CD4-positive, alpha-beta T cell treated with Interleukin-12 subunit alpha and Interleukin-12 subunit beta, for 1 hour (primary cell): ENCODE data around the gene PTPRR.

Experiments
- DNase-seq: peaks from one replicate; pipeline ENCODE4 v3.0.0-alpha.2; 2020

Gene PTPRR

GRCh38 chr12:70787612-70788011 lies 132.9 kb downstream of the PTPRR start:
- no peak for DNase-seq

DNA sequence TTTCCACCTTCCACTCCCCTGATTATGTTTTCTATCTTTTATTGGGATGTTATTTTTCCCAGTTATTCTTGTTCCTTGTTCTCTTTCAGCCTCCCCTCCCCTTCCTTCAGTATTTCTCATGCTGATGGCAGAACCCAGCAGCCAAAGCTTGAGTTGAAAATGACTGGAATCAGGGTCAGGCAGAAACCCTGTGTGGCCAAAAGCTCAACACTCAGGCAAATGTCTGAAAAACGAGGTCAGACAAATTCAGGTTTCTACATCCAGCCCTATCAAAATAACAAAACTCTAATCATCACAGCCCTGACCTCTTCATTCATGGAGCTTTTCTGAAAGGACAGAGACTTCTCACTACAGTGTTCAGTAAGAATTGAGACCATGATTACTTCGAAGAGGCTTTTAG lies 134.6 kb downstream of the PTPRR start:
- DNase-seq, result no peak

- DNase-seq, result no peak
These were observed 136.4 kb downstream of the PTPRR start for GRCh38 chr12:70784042-70784668.

GRCh38 chr12:70783455-70783854 lies 137.1 kb downstream of the PTPRR start:
- no peak for DNase-seq

DNA sequence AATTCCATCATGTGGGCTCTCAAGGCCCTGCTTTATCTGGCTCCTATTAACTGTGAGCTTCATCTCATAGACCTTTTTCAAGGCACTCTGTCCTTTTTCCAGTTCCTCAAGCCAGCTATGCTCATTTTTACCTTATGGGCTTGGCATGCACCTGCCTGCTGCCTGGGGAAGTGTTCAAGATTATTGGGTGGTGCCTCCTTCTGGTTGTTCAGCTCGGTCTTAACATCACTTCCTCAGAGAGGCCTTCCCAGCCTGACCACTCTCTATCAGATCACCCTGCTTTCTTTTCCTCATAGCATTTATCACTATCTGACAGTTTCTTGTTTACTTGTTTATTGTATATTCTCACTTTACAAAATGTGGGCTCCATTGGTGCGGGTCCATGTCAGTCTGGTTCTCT lies 141.3 kb downstream of the PTPRR start:
- DNase-seq, result no peak

DNA sequence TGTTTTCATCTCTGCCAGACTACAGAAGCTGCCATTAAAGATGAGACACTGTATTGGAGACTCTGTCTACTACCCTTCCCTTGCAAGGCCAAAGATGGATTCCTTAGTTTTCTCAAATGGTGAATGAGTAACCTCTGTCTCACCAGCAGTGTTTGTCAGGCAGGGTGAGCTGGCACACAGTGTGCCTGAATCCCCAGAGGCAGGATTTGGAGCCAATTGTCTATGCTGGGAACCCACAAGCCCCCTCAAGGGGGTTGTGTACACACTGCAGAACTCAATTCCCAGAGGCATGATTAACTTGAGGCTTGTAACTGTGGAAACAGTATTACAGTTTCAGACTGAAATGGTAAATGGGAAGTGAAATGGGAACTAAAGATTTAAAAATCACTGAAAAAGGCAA lies 146.5 kb downstream of the PTPRR start:
- DNase-seq, result no peak

DNA sequence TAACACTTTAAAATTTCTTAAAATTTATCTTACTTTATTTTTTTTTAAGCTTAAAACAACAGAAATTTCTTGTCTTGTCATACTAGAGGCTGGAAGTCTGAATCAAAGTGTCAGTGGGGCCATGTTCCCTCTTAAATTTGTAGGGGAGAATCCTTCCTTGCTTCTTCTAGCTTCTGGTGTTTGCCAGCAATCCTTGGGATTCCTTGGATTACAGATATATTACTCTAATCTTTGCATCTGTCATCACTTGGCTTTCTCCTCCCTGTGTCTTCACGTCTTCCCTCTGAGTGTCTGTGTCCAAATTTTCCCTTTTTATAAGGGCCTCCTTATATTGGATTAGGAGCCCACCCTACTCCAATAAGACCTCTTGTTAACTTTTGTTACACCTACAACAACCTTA lies 147.7 kb downstream of the PTPRR start:
- DNase-seq, result no peak

- no peak for DNase-seq
These were observed 149.0 kb downstream of the PTPRR start for GRCh38 chr12:70771581-70771980.

DNA sequence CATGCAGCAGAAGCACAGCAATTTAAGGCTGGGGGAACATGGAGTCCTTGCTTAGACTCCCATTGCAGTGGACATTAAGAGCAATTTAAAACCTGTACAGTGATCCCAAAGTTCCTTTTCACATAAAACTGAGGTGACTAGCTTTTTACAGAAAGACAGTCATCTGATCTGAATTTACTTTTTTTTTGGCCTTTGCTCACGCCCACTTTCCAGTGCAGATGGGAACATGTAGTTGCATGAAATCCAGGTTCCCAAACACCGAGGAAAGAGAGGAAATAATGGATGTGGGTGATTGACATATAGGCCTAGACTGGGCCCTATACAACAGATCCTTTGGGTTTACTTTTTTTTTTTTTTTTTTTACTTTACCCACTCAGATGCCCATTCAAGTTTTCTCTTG lies 156.9 kb downstream of the PTPRR start:
- no peak for DNase-seq

GRCh38 chr12:70762000-70762399 lies 158.5 kb downstream of the PTPRR start:
- no peak for DNase-seq

DNA sequence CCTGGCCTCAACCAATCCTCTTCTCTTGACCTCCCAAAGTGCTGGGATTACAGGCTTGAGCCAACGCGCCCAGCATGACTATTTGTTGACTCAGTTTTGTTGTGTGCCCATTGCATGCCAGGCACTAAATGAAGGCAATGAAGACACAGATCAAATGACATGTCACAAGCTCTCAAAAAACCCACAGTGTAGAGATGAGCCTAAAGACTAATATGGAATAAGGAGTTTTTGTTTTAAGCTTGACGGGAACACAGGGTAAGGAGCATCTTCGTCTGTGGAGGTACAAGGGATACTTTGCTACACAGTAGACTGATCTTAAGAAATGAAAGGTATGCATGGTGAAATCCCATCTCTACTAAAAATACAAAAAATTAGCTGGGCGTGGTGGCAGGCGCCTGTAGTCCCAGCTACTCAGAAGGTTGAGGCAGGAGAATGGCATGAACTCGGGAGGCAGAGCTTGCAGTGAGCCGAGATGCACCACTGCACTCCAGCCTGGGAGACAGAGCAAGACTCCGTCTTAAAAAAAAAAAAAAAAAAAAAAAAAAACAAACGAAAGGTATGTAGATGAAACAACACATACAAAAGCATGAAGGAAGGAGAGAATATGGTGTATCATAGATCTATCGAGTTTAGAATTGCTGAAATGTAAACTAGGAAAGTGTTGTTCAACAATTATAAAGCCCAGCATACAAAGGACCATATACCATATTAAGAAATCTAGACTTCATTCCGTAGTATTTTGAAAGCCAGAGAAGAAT lies 161.2 kb downstream of the PTPRR start:
- no peak for DNase-seq

DNA sequence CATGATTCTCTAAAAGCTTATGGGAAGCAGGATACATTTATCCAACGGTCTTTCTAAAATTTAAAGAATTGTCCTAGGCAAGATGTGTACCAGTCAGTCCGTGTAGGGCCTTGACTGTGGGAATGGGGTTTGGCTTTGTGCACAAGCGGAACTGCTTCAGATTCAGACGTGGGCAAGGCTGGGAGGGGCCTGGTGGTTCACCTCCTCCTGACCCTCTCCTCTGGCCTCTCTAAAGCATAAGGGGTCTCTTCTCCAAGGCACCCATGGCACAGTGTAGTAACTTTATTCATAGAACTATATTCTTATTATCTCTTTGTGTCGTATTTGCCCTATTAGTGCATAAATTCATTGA lies 162.1 kb downstream of the PTPRR start:
- no peak for DNase-seq

- DNase-seq, result no peak
These were observed 162.6 kb downstream of the PTPRR start for GRCh38 chr12:70757830-70758493.

DNA sequence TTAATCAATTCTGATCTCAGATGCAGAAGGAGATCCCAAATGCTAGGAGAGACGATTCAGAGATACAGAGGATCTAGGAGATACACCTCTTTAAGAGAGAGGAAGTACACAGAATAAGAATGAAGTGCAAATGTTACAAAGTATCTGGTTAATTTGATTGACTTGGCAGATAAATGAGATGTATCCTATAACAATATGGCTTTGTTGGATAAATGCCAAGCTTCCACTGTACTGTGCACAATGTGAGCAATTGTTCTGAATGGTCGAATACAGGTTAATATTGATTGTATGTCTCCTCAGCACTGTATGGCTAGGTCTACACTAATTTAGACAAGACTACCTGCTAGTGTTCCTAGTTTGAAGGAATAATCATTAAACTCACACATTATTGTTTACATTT lies 163.7 kb downstream of the PTPRR start:
- no peak for DNase-seq

- DNase-seq, result no peak
These were observed 164.4 kb downstream of the PTPRR start for GRCh38 chr12:70756118-70756517.

GRCh38 chr12:70754330-70754741 lies 166.2 kb downstream of the PTPRR start:
- no peak for DNase-seq

GRCh38 chr12:70752327-70752726 lies 168.2 kb downstream of the PTPRR start:
- no peak for DNase-seq

DNA sequence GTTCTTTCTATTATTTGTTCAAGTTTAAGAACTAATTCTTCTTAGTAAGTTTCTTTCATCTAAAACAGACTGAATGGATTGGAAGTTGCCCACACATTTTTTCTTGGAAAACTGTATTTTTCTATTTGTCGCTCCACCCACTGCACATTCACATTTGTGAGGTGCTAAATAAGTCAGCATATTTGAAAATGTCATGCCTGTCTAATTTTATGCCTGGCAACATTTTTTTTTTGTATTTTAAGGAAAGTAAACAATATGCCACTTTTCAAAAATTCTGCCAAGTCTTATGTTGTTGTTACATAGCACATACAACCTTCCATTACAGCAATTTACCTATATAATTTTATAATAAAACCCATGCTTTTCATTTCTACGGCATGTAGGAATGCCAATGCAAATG lies 170.6 kb downstream of the PTPRR start:
- no peak for DNase-seq

DNA sequence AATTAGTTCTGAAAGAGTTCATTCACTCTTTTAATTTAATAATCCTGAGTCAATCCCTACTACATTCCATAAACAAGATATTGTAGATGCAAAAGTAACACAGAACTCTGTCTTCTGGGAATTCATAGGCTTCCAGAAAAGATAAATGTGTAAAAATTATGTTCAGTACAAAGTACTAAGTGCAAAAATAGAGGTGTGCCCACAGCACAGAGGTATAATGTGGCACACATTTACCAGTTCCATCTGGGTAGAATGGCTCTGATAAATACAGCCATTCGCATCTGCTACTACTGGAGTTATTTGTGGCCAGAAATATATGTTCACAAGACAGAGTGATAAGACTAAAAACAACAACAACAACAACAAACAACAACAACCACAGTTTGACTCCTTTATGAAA lies 171.7 kb downstream of the PTPRR start:
- DNase-seq, result no peak

DNA sequence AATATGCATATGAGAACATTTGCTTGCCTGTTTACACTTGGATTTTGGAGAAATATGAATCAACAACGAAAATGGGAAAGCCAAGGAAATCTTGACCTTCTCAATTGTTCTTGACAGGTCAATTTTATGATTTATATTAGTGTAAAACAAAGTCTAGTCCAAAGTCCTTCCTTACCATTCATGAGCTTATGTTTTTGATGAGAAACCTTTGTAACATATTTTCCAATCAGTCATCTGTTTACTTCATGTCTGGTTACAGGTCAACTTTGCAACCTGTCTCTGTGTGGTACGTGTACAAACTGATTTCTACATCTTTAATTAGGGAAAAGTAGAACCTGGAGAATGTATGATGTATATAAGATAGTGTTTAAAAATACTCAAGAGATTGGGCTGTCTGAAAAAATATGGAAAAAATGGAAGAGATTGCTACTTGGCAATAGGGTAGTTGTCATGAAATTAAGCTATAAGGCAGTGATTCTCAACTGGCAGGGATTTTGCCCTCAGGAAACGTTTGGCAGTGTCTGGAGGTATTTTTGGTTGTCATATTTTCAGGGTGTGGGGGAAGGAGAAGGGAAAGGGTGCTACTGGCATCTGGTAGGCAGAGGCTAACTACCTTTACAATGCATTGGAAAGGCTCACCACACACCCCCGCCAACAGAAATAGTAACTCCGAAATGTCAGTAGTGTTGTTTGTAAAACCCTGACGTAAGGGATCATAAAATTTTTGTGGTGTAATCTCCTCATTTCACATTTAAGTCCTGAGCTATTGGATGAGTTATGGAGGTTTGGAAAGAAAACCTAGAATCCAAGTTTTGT lies 172.9 kb downstream of the PTPRR start:
- DNase-seq, result no peak

- DNase-seq, result no peak
These were observed 175.5 kb downstream of the PTPRR start for GRCh38 chr12:70745048-70745447.

GRCh38 chr12:70744178-70744577 lies 176.4 kb downstream of the PTPRR start:
- DNase-seq, result no peak

- no peak for DNase-seq
These were observed 179.3 kb downstream of the PTPRR start for GRCh38 chr12:70741256-70741655.

GRCh38 chr12:70739756-70740155 lies 180.8 kb downstream of the PTPRR start:
- DNase-seq, result no peak
